Neuronal stem cell (in vitro differentiated cells): ENCODE results near the gene CLIC4.

Experiments
- DNase-seq: peaks from one replicate; pipeline ENCODE4 v3.0.0-alpha.2; 2013; ENCODE audit warnings: low spot score
- H2AFZ ChIP-seq: one replicate; pipeline ENCODE4 v1.6.1; 2013; ENCODE audit warnings: mild to moderate bottlenecking, low read length, inconsistent platforms
- H2AK5ac ChIP-seq: 2 replicates; pipeline ENCODE4 v1.6.1; 2013; ENCODE audit warnings: low read depth, mild to moderate bottlenecking, inconsistent platforms, low read length, moderate library complexity, mixed read lengths
- H2BK120ac ChIP-seq: 2 replicates; pipeline ENCODE4 v1.6.1; 2013; ENCODE audit warnings: low read depth, mild to moderate bottlenecking, inconsistent platforms, low read length, moderate library complexity, mixed read lengths
- H2BK12ac ChIP-seq: one replicate; pipeline ENCODE4 v1.6.1; 2013; ENCODE audit warnings: low read length, inconsistent platforms
- H2BK15ac ChIP-seq: 2 replicates; pipeline ENCODE4 v1.6.1; 2013; ENCODE audit warnings: mild to moderate bottlenecking, low read length, inconsistent platforms, mixed read lengths
- H2BK5ac ChIP-seq: one replicate; pipeline ENCODE4 v1.6.1; 2013; ENCODE audit warnings: inconsistent platforms, mild to moderate bottlenecking, low read length, moderate library complexity
- H3K14ac ChIP-seq: one replicate; pipeline ENCODE4 v1.6.1; 2013; ENCODE audit warnings: low read length, inconsistent platforms
- H3K18ac ChIP-seq: 2 replicates; pipeline ENCODE4 v1.6.1; 2013; ENCODE audit warnings: low read length, inconsistent platforms
- H3K23ac ChIP-seq: 2 replicates; pipeline ENCODE4 v1.6.1; 2013; ENCODE audit warnings: low read depth, mild to moderate bottlenecking, mixed read lengths, low read length, inconsistent platforms; ENCODE audit not compliant: poor library complexity
- H3K27ac ChIP-seq: replicated peaks from 3 replicates; pipeline ENCODE4 v1.5.1; 2013; ENCODE audit warnings: low read length, inconsistent platforms
- H3K27me3 ChIP-seq, 3 experiments: 2 replicates each; pipeline ENCODE4 v1.6.1; 2013; ENCODE audit warnings: low read length in 3 of 3, mild to moderate bottlenecking in 2 of 3, inconsistent platforms in 1 of 3, low read depth in 1 of 3, mixed read lengths in 1 of 3, moderate library complexity in 1 of 3; ENCODE audit not compliant: control insufficient read depth in 3 of 3, insufficient read depth in 3 of 3
- H3K36me3 ChIP-seq, 2 donors: replicated peaks in 1 of 2; 2 replicates each; pipeline ENCODE4 v1.6.1; 2013; ENCODE audit warnings: low read length in 2 of 2; ENCODE audit not compliant: control insufficient read depth in 2 of 2, insufficient read depth in 2 of 2
- H3K4ac ChIP-seq: 2 replicates; pipeline ENCODE4 v1.6.1; 2013; ENCODE audit warnings: inconsistent platforms, mild to moderate bottlenecking, low read length, moderate library complexity
- H3K4me1 ChIP-seq, 2 donors: 1 replicate in 1 of 2; 2 replicates in 1 of 2; pipeline ENCODE4 v1.6.1; 2013; ENCODE audit warnings: low read length in 2 of 2, low read depth in 1 of 2; ENCODE audit not compliant: control insufficient read depth in 2 of 2, insufficient read depth in 1 of 2
- H3K4me2 ChIP-seq: one replicate; pipeline ENCODE4 v1.6.1; 2013; ENCODE audit warnings: mild to moderate bottlenecking, low read length, inconsistent platforms; ENCODE audit not compliant: insufficient read depth, poor library complexity, severe bottlenecking
- H3K4me3 ChIP-seq, 2 donors: 2 replicates each; pipeline ENCODE4 v1.5.1; 2013; ENCODE audit warnings: low read length in 2 of 2, mild to moderate bottlenecking in 2 of 2, inconsistent platforms in 1 of 2, moderate library complexity in 1 of 2
- H3K79me1 ChIP-seq: one replicate; pipeline ENCODE4 v1.6.1; 2013; ENCODE audit warnings: low read depth, mild to moderate bottlenecking, inconsistent platforms, low read length, moderate library complexity
- H3K9ac ChIP-seq: one replicate; pipeline ENCODE4 v1.6.1; 2013; ENCODE audit warnings: mild to moderate bottlenecking, low read depth, low read length, inconsistent platforms; ENCODE audit not compliant: poor library complexity
- H3K9me3 ChIP-seq, 2 donors: replicated peaks in 1 of 2; 2 replicates each; pipeline versions ENCODE3 to v1.6.1; 2013; ENCODE audit warnings: low read length in 2 of 2, mild to moderate bottlenecking in 2 of 2, inconsistent platforms in 1 of 2, low read depth in 1 of 2, mixed read lengths in 1 of 2, moderate library complexity in 1 of 2; ENCODE audit not compliant: control insufficient read depth in 2 of 2, insufficient read depth in 1 of 2
- H4K8ac ChIP-seq: one replicate; pipeline ENCODE4 v1.6.1; 2013; ENCODE audit warnings: low read depth, mild to moderate bottlenecking, inconsistent platforms, low read length, moderate library complexity
- H4K91ac ChIP-seq: one replicate; pipeline ENCODE4 v1.6.1; 2013; ENCODE audit warnings: low read length, low read depth, mild to moderate bottlenecking, inconsistent platforms; ENCODE audit not compliant: poor library complexity
- WGBS, 2 donors: extraction: QIAGEN DNeasy Blood & Tissue Kit; methylation state at CpG; one replicate each; pipeline ENCODE4 v1.1.7; 2013; ENCODE audit warnings: missing lambda C conversion rate in 2 of 2, mixed read lengths in 1 of 2; ENCODE audit not compliant: insufficient read length in 2 of 2, insufficient replicate concordance in 1 of 2; ENCODE audit errors: extremely low coverage in 2 of 2; 5-methylcytosine and 5-hydroxymethylcytosine counted together

CLIC4 gene

GRCh38 chr1:24872061-24872850 is 127.0 kb downstream of the CLIC4 start:
- no CpG with 5 or more reads among the region's 19 CpGs for WGBS, 2 donors

GRCh38 chr1:24873148-24873547 is 127.9 kb downstream of the CLIC4 start:
- no peak overlapping the region for H3K4ac ChIP-seq
- H2BK5ac ChIP-seq: no peak overlapping the region
- H3K14ac ChIP-seq: no peak overlapping the region
- no peak overlapping the region for H3K23ac ChIP-seq
- no peak overlapping the region for H3K4me2 ChIP-seq
- no peaks in the 10 kb centered on the region for H3K9me3 ChIP-seq
- H2BK120ac ChIP-seq: no peak overlapping the region
- H2BK12ac ChIP-seq: no peak overlapping the region
- H3K9ac ChIP-seq: no peak overlapping the region
- no peak for DNase-seq
- H3K27me3 ChIP-seq: peaks cover 0 to 14% (median 0%) of the 10 kb centered on the region in 3 experiments
- H3K18ac ChIP-seq: no peak overlapping the region
- H2BK15ac ChIP-seq: no peak overlapping the region
- no peak overlapping the region for H3K4me3 ChIP-seq
- no peaks in the 10 kb centered on the region for H3K36me3 ChIP-seq
- no peak overlapping the region for H3K27ac ChIP-seq
- H2AK5ac ChIP-seq: no peak overlapping the region
- no peaks in the 10 kb centered on the region for H3K79me1 ChIP-seq
- peaks cover 0 to 6% of the 10 kb centered on the region in 2 donors for H3K4me1 ChIP-seq
- no CpG with 5 or more reads among the region's 1 CpG for WGBS, 2 donors
- H2AFZ ChIP-seq: no peak overlapping the region
- H4K8ac ChIP-seq: no peak overlapping the region
- no peak overlapping the region for H4K91ac ChIP-seq

More at GRCh38 chr1:24872061-24872850, 127.0 kb downstream of the CLIC4 start:
- H3K23ac ChIP-seq: no peak overlapping the region
- peaks cover 0 to 22% (median 0%) of the 10 kb centered on the region in 3 experiments for H3K27me3 ChIP-seq
- no peak for DNase-seq
- no peak overlapping the region for H2BK15ac ChIP-seq
- no peak overlapping the region for H2AFZ ChIP-seq
- H3K4me1 ChIP-seq: peaks cover 0 to 6% of the 10 kb centered on the region in 2 donors
- no peak overlapping the region for H4K91ac ChIP-seq
- H3K9me3 ChIP-seq: no peaks in the 10 kb centered on the region
- no peak overlapping the region for H3K18ac ChIP-seq
- H2AK5ac ChIP-seq: peak overlapping the region; percentile 67
- no peak overlapping the region for H3K9ac ChIP-seq
- H4K8ac ChIP-seq: no peak overlapping the region
- H3K4me2 ChIP-seq: no peak overlapping the region
- H3K14ac ChIP-seq: no peak overlapping the region
- H2BK5ac ChIP-seq: peak overlapping the region; percentile 2
- H2BK12ac ChIP-seq: no peak overlapping the region
- no peaks in the 10 kb centered on the region for H3K36me3 ChIP-seq
- H3K27ac ChIP-seq: no peak overlapping the region
- no peaks in the 10 kb centered on the region for H3K79me1 ChIP-seq
- peak overlapping the region; percentile 20 for H3K4ac ChIP-seq
- H2BK120ac ChIP-seq: peak overlapping the region; percentile 22
- H3K4me3 ChIP-seq: no peak overlapping the region

GRCh38 chr1:24874056-24874455 is 128.8 kb downstream of the CLIC4 start:
- Histone ChIP-seq H3K79me1 (no peaks in the 10 kb centered on the region), H2BK12ac (no peak overlapping the region), H2AK5ac (no peak overlapping the region), H4K8ac (no peak overlapping the region), H3K4ac (no peak overlapping the region), H3K9ac (no peak overlapping the region), H3K36me3 (no peaks in the 10 kb centered on the region), H3K9me3 (no peaks in the 10 kb centered on the region), H2BK15ac (no peak overlapping the region), H3K18ac (no peak overlapping the region), H3K4me1 (peaks cover 0 to 6% of the 10 kb centered on the region in 2 donors), H3K4me2 (no peak overlapping the region), H3K14ac (no peak overlapping the region), H2BK120ac (no peak overlapping the region), H3K4me3 (no peak overlapping the region), H2AFZ (no peak overlapping the region), H3K27ac (no peak overlapping the region), H2BK5ac (no peak overlapping the region), H3K27me3 (peaks cover 0 to 13% (median 0%) of the 10 kb centered on the region in 3 experiments), H3K23ac (no peak overlapping the region), H4K91ac (no peak overlapping the region)
- no peak for DNase-seq
- no CpG with 5 or more reads among the region's 7 CpGs for WGBS, 2 donors

- Histone ChIP-seq H3K9ac (peak overlapping the region; percentile 14), H2BK15ac (peak overlapping the region; percentile 60), H3K36me3 (no peaks in the 10 kb centered on the region), H2BK120ac (no peak overlapping the region), H2BK12ac (no peak overlapping the region), H3K4me1 (peaks cover 0 to 6% of the 10 kb centered on the region in 2 donors), H3K4me3 (no peak overlapping the region), H2AK5ac (no peak overlapping the region), H3K79me1 (no peaks in the 10 kb centered on the region), H3K14ac (no peak overlapping the region), H3K27ac (no peak overlapping the region), H3K23ac (peak overlapping the region; percentile 69), H4K91ac (no peak overlapping the region), H4K8ac (no peak overlapping the region), H3K9me3 (peaks cover 0 to 3% of the 10 kb centered on the region in 2 donors), H2AFZ (no peak overlapping the region), H3K27me3 (peaks cover 0 to 19% (median 0%) of the 10 kb centered on the region in 3 experiments), H3K4me2 (no peak overlapping the region), H3K4ac (no peak overlapping the region), H2BK5ac (no peak overlapping the region), H3K18ac (peak overlapping the region; percentile 45)
- WGBS, 2 donors: no CpG with 5 or more reads among the region's 16 CpGs
- DNase-seq: no peak
Observed at GRCh38 chr1:24874611-24875234, 129.5 kb downstream of the CLIC4 start.
